Stomach (tissue), 4 donors: ENCODE measurements around the gene CGRRF1.

Source experiments
- EP300 ChIP-seq: sonication (generic); formaldehyde crosslinking; IDR thresholded peaks from one replicate; pipeline ENCODE4 v1.6.1; 2017; ENCODE audit warnings: antibody characterized with exemption
- POLR2A ChIP-seq, 4 donors: fragments of 450-650 bp; IDR thresholded peaks; one replicate each; pipeline ENCODE4 v1.6.1; 2016; ENCODE audit warnings: antibody characterized with exemption in 4 of 4, control low read depth in 2 of 4, mild to moderate bottlenecking in 1 of 4, moderate library complexity in 1 of 4
- POLR2AphosphoS5 ChIP-seq, 3 donors: sonication (generic); formaldehyde crosslinking; IDR thresholded peaks; one replicate each; pipeline ENCODE4 v1.6.1; 2016; ENCODE audit warnings: antibody characterized with exemption in 3 of 3
- TF ChIP-seq, protein P1 (sequence below), 7 experiments: fragments of 450-650 bp in 4 of 7; fragments of 200-600 bp in 3 of 7; sonication (generic) in 3 of 7; IDR thresholded peaks; one replicate each; pipeline ENCODE4 v1.5.1; 2016 to 2019; ENCODE audit warnings: antibody characterized with exemption in 7 of 7, control low read depth in 2 of 7, mild to moderate bottlenecking in 1 of 7

DNA sequence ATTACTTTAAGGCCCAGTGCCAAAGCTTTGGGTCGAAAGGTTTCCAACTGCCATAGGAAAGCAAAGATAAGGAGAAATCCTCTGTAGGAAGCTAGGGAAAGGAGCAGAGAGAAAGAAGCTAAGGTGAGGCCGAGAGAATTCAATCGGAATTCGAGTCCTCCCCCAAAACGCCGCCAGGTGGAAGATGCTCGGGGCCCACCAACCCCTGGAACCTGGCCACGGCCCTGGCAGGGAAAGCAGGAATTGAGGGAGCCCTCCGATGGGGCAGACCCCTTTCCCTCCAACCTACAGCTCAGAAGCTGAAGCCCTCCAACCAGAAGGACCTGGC is 21.4 kb upstream of the CGRRF1 start:
- TF ChIP-seq, protein P1, sequence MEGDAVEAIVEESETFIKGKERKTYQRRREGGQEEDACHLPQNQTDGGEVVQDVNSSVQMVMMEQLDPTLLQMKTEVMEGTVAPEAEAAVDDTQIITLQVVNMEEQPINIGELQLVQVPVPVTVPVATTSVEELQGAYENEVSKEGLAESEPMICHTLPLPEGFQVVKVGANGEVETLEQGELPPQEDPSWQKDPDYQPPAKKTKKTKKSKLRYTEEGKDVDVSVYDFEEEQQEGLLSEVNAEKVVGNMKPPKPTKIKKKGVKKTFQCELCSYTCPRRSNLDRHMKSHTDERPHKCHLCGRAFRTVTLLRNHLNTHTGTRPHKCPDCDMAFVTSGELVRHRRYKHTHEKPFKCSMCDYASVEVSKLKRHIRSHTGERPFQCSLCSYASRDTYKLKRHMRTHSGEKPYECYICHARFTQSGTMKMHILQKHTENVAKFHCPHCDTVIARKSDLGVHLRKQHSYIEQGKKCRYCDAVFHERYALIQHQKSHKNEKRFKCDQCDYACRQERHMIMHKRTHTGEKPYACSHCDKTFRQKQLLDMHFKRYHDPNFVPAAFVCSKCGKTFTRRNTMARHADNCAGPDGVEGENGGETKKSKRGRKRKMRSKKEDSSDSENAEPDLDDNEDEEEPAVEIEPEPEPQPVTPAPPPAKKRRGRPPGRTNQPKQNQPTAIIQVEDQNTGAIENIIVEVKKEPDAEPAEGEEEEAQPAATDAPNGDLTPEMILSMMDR (IDR thresholded peaks at IDR 0.05): peak in 1 of 7 experiments; percentile 3
- TF ChIP-seq POLR2A (IDR thresholded peaks at IDR 0.05): no peak
- no peak for TF ChIP-seq EP300
- TF ChIP-seq POLR2AphosphoS5 (IDR thresholded peaks at IDR 0.05): no peak
